GM21786 (cell line): Measurements from ENCODE around the gene KANK3.

ENCODE experiments used
- ATAC-seq: cut with Tn5 transposase; IDR thresholded peaks from one replicate; pipeline ENCODE4 v1.9.1; 2021; ENCODE audit not compliant: unreplicated experiment

KANK3 gene

GRCh38 chr19:8340341-8341096 is 2.5 kb downstream of the KANK3 start:
- ATAC-seq: no peak

- no peak for ATAC-seq
Observed at GRCh38 chr19:8338835-8339234, 4.2 kb downstream of the KANK3 start.

- ATAC-seq: no peak
Observed at GRCh38 chr19:8337728-8338127, 5.3 kb downstream of the KANK3 start.

- ATAC-seq: no peak
Observed at GRCh38 chr19:8336660-8337059, 6.4 kb downstream of the KANK3 start.

- no peak for ATAC-seq
Observed at GRCh38 chr19:8336072-8336569, 6.9 kb downstream of the KANK3 start.

GRCh38 chr19:8335343-8336071 is 7.6 kb downstream of the KANK3 start:
- no peak for ATAC-seq

GRCh38 chr19:8334458-8335342 is 8.4 kb downstream of the KANK3 start:
- ATAC-seq: no peak

- ATAC-seq: no peak
Observed at GRCh38 chr19:8333767-8334457, 9.2 kb downstream of the KANK3 start.

GRCh38 chr19:8332976-8333766 is 9.9 kb downstream of the KANK3 start:
- ATAC-seq: no peak

GRCh38 chr19:8331263-8331845 is 11.7 kb downstream of the KANK3 start:
- ATAC-seq: no peak

- ATAC-seq: no peak
Observed at GRCh38 chr19:8329996-8330395, 13.1 kb downstream of the KANK3 start.

GRCh38 chr19:8325454-8325853 is 17.6 kb downstream of the KANK3 start:
- ATAC-seq: no peak

GRCh38 chr19:8324186-8325050 is 18.6 kb downstream of the KANK3 start:
- ATAC-seq: no peak

- ATAC-seq: no peak
Observed at GRCh38 chr19:8323781-8324185, 19.3 kb downstream of the KANK3 start.

GRCh38 chr19:8322638-8322997 is 20.4 kb downstream of the KANK3 start:
- ATAC-seq: no peak

GRCh38 chr19:8321986-8322637 is 20.9 kb downstream of the KANK3 start:
- no peak for ATAC-seq

- ATAC-seq: peak; percentile 81
Observed at GRCh38 chr19:8321067-8321985, 21.7 kb downstream of the KANK3 start, which contains the start of the genes NDUFA7 and RPS28. NDUFA7 (minus strand) TSS chr19:8321375; CDS start chr19:8321358, 17 bp downstream. RPS28 (plus strand) TSS chr19:8321496; CDS start chr19:8321531, 35 bp downstream.
